ENCODE measurements around the gene BICRAL. TPM values are rescaled to one million over a fixed set of nuclear protein-coding genes. Genes with fewer than 3 reads are reported as not detected.

The BICRAL gene
- total RNA-seq, 1 donor from 2014 or later: 12.9 TPM

DNA sequence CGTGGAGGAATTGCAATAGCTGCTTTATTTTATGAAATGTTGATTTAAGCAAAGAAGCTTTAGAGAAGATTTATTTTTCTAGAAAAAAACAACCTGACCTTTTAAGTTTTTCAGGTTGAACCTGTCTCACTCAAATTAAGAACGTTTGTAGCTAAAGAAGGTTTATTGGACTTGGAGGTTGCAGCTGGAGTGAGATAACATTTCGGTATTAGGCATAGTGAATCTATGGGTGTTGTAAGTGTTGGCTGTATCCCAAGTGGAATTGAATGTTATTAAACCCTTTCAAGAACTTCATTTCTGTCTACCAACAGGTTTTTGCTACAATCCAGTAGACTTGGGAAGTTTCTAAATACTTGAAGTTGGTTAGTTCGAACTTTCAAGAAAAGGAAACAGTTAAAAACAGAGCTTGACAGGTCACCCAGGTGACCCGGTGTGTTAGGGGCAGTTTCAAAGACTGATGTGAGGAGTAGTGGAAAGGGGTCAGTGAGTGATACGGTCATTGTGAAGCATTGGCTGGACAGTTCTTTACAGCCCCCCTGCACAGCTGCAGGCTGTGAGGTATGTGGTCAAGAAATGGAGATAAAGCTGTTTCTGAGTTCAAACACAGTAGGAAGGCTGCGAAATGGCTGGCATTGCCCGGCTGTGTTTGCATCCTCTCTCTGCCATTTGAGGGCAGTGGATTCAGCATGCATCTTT is 33.5 kb upstream of the BICRAL start:
- intact Hi-C loops (cut with micrococcal nuclease): loop anchor here (10.0 kb wide), 1 partner anchor 294 kb away; the partner anchor contains the start of gene TRERF1
- peaks cover 27% of the 10 kb centered on the region for H3K4me1 Mint-ChIP-seq
- H3K4me3 Mint-ChIP-seq: peak overlapping the region; percentile 92
- H3K27me3 Mint-ChIP-seq: no peaks in the 10 kb centered on the region
- H3K27ac Mint-ChIP-seq: peak overlapping the region; percentile 100
- no peaks in the 10 kb centered on the region for H3K9me3 Mint-ChIP-seq
- DNase-seq: peak; percentile 62
- peaks cover 15% of the 10 kb centered on the region for H3K36me3 Mint-ChIP-seq (ENCODE audit: low read depth)

GRCh38 chr6:42751055-42751454 is 30.8 kb upstream of the BICRAL start:
- Mint-ChIP-seq H3K27ac (no peak overlapping the region), H3K27me3 (no peaks in the 10 kb centered on the region), H3K4me3 (no peak overlapping the region), H3K36me3 (ENCODE audit: low read depth) (peaks cover 16% of the 10 kb centered on the region), H3K9me3 (no peaks in the 10 kb centered on the region), H3K4me1 (peaks cover 20% of the 10 kb centered on the region)
- DNase-seq: no peak
- intact Hi-C loops (cut with micrococcal nuclease): no loop called here

DNA sequence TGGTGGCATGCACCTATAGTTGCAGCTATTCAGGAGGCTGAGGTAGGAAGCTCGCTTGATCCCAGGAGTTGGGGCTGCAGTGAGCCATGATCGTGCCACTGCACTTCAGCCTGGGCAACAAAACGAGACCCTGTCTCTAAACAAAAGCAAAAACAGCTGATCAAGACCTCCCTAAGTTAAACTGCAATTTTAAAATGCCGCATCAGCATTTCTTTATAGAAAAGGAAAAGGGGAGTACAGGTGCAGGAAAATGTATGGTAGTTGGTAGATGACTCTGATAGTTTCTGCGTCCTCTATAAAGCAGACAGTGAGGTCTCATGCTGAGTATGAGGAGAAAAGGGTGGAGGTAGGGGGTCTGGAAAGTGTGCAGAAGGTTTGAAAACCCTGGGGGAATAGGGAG is 27.1 kb upstream of the BICRAL start:
- intact Hi-C loops (cut with micrococcal nuclease): no loop called here

DNA sequence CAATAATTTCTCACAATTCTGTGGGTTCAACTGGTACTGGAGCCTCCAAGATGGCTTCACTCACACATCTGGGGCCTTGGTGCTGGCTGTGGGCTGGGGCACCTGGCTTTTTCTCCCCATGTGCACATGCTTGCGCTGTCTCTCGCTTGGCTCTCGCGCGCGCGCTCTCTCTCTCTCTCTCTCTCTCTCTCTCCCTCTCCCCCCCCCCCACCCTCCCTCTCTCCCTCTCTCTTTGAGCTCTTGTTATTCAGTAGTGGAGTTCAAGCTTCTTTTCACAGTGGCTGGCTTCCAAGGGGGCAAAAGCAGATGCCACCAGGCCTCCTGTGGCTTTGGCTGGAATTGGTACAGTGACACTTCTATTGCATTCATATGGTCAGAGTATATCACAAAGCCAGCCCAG is 25.1 kb upstream of the BICRAL start:
- Mint-ChIP-seq H3K27ac (no peak overlapping the region), H3K9me3 (no peaks in the 10 kb centered on the region), H3K36me3 (ENCODE audit: low read depth) (peaks cover 21% of the 10 kb centered on the region), H3K27me3 (no peaks in the 10 kb centered on the region), H3K4me3 (no peak overlapping the region), H3K4me1 (peaks cover 3% of the 10 kb centered on the region)
- DNase-seq: no peak
- intact Hi-C loops (cut with micrococcal nuclease): no loop called here

More for the DNA sequence above, 27.1 kb upstream of the BICRAL start:
- peaks cover 21% of the 10 kb centered on the region for H3K36me3 Mint-ChIP-seq (ENCODE audit: low read depth)
- no peak for DNase-seq
- no peaks in the 10 kb centered on the region for H3K9me3 Mint-ChIP-seq
- peaks cover 7% of the 10 kb centered on the region for H3K4me1 Mint-ChIP-seq
- no peaks in the 10 kb centered on the region for H3K27me3 Mint-ChIP-seq
- H3K27ac Mint-ChIP-seq: no peak overlapping the region
- H3K4me3 Mint-ChIP-seq: no peak overlapping the region

DNA sequence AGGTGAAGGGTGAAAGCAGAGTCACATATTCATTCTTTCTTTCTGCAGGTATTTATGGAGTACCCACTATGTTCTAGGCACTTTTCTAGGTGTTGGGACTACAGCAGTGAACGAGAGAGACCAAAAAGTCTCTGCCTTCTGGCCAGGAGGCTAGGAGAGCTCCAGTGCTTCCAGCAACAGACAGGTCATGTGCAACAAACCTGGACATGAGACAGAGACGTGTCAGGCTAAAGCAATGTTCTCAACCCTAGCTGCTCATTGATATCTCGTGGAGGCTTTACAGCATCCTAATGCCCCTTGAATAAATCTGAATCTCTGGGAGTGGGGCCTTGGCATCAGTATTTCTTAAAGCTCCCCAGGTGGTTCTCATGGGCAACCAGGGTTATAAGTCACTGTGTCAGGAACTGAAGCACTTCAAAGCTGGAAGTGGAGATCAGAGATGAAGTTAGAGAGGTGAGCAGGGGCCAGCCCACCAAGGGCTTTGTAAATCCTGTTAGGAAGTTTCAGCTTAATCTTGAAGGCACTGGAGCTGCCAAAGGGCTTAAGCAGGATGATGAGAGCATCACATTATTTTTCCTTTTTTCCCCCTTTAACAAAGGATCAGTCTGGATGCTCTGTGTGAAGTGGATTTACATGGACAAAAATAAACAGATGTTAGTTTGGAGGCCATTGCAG is 23.0 kb upstream of the BICRAL start:
- H3K27me3 Mint-ChIP-seq: no peaks in the 10 kb centered on the region
- intact Hi-C loops (cut with micrococcal nuclease): no loop called here
- H3K36me3 Mint-ChIP-seq (ENCODE audit: low read depth): peaks cover 20% of the 10 kb centered on the region
- no peak for DNase-seq
- H3K27ac Mint-ChIP-seq: no peak overlapping the region
- H3K4me3 Mint-ChIP-seq: no peak overlapping the region
- H3K4me1 Mint-ChIP-seq: peaks cover 2% of the 10 kb centered on the region
- H3K9me3 Mint-ChIP-seq: no peaks in the 10 kb centered on the region

DNA sequence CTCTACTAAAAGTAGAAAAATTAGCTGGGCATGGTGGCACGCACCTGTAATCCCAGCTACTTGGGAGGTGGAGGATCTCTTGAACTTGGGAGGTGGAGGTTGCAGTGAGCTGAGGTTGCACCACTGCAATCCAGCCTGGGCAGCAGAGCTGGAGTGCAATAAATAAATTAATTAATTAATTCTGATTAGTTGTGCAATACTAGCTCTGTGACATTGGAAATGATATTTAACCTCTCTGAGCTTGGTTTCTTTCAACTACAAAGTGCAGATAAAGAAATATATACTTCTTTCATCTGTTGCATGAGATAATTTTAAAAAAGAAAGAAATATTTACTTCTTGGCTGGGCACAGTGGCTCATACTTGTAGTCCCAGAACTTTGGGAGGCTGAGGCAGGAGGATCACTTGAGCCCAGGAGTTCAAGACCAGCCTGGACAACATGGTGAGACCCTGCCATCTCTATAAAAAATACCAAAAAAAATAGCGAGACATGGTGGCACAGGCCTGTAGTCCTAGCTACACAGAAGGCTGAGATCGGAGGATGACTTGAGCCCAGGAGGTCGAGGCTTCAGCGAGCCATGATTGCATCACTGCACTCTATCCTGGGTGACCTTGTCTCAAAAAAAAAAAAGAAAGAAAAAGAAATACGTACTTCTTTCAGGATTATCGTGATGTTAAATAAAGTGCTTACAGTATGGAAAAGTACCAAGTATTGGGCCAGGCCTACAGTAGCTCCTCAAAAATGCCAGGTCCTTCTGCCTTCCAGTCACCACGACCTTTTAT is 20.4 kb upstream of the BICRAL start:
- Mint-ChIP-seq H3K27ac (no peak overlapping the region), H3K27me3 (no peaks in the 10 kb centered on the region)
- intact Hi-C loops (cut with micrococcal nuclease): no loop called here

GRCh38 chr6:42762426-42762859 is 19.4 kb upstream of the BICRAL start:
- intact Hi-C loops (cut with micrococcal nuclease): no loop called here
- Mint-ChIP-seq H3K27ac (no peak overlapping the region), H3K4me3 (no peak overlapping the region), H3K27me3 (no peaks in the 10 kb centered on the region), H3K4me1 (peaks cover 3% of the 10 kb centered on the region), H3K36me3 (ENCODE audit: low read depth) (peaks cover 23% of the 10 kb centered on the region), H3K9me3 (no peaks in the 10 kb centered on the region)
- DNase-seq: no peak

More for the DNA sequence above, 20.4 kb upstream of the BICRAL start:
- Mint-ChIP-seq H3K4me1 (peaks cover 2% of the 10 kb centered on the region), H3K9me3 (no peaks in the 10 kb centered on the region), H3K4me3 (no peak overlapping the region), H3K36me3 (ENCODE audit: low read depth) (peaks cover 21% of the 10 kb centered on the region)
- DNase-seq: no peak

DNA sequence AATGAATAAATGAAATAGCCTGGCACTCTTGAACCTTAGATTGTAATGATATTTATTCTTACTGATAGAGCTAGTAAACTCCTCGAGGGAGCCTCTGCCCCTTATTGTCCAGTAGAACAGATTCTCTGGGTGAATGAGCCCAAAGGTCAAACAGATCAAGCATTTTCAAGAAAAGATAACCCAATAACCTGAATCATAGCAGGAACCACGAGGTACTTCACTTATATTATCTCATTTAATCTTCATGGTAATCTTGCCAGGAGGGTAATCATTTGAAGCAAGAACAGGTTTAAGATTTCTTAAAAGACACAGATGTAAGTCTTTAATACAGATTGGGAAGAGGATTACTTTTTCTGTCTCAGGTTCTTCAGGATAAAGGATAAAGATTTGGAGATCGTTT is 18.9 kb upstream of the BICRAL start:
- Mint-ChIP-seq H3K27ac (no peak overlapping the region), H3K36me3 (ENCODE audit: low read depth) (peaks cover 27% of the 10 kb centered on the region), H3K4me3 (no peak overlapping the region), H3K27me3 (no peaks in the 10 kb centered on the region), H3K9me3 (no peaks in the 10 kb centered on the region), H3K4me1 (peaks cover 6% of the 10 kb centered on the region)
- no peak for DNase-seq
- intact Hi-C loops (cut with micrococcal nuclease): no loop called here

DNA sequence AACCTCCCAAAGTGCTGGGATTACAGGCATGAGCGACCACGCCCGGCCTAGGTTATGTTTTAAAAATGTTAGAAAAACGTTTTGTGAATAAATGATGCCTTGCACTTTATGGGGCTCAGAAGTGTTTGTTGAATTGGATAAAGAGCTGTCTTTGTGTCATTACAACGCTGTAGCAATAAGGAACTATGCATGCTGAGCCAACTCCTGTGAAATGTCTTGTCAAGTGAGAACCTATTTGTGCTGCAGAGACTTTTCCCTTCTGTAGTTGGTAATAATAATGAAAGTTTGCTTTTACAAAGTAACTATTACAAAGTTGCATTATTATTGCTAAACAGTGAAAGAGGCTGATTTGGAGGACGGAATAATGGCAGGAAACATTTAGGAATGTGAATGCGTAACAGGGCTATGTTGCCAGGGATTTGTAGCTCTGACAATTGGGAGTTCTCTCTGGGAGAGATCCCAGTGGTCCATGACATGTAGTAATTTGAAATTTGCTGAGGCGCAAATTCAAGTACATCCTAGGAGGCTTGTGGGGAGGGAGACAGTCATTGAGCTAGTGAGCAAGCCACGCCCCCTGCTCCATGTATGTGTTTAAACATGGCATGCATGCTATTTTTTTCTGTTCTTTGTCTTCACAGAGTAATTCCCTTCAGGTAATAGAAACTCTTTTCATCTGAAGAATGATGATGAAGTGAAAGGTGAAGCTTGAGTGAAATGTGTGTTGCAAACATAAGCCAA is 16.8 kb upstream of the BICRAL start:
- no peak for DNase-seq
- Mint-ChIP-seq H3K4me1 (peaks cover 10% of the 10 kb centered on the region), H3K9me3 (no peaks in the 10 kb centered on the region), H3K4me3 (no peak overlapping the region), H3K27ac (no peak overlapping the region), H3K36me3 (ENCODE audit: low read depth) (peaks cover 22% of the 10 kb centered on the region), H3K27me3 (no peaks in the 10 kb centered on the region)
- intact Hi-C loops (cut with micrococcal nuclease): no loop called here

GRCh38 chr6:42766163-42766670 is 15.6 kb upstream of the BICRAL start:
- H3K27me3 Mint-ChIP-seq: no peaks in the 10 kb centered on the region
- intact Hi-C loops (cut with micrococcal nuclease): no loop called here
- no peaks in the 10 kb centered on the region for H3K9me3 Mint-ChIP-seq
- no peak for DNase-seq
- H3K27ac Mint-ChIP-seq: no peak overlapping the region
- peaks cover 24% of the 10 kb centered on the region for H3K36me3 Mint-ChIP-seq (ENCODE audit: low read depth)
- H3K4me3 Mint-ChIP-seq: no peak overlapping the region
- H3K4me1 Mint-ChIP-seq: peaks cover 17% of the 10 kb centered on the region

- H3K4me1 Mint-ChIP-seq: peaks cover 37% of the 10 kb centered on the region
- no peaks in the 10 kb centered on the region for H3K27me3 Mint-ChIP-seq
- peaks cover 23% of the 10 kb centered on the region for H3K36me3 Mint-ChIP-seq (ENCODE audit: low read depth)
- intact Hi-C loops (cut with micrococcal nuclease): no loop called here
- no peak overlapping the region for H3K4me3 Mint-ChIP-seq
- H3K27ac Mint-ChIP-seq: no peak overlapping the region
- DNase-seq: no peak
- no peaks in the 10 kb centered on the region for H3K9me3 Mint-ChIP-seq
These were observed 12.8 kb upstream of the BICRAL start for GRCh38 chr6:42769051-42769450.

DNA sequence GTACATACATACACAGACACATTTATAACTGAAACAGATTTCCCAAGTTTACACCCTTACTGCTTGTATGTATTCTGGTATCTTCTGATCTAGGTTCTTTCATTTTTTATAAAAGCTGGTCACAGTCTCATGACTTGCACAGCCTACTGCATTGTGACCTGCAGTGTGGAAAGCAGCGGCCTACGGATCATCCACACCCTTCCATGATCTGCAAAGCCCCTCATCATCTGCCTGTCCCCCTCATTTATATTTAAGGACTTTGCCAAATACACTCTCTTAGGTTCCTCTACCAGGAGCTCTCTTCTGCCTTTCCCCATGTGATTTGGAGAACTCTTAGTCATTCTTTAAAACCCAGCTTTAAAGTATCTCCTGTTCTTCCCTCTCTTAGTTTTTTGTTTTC is 12.0 kb upstream of the BICRAL start:
- Mint-ChIP-seq H3K36me3 (ENCODE audit: low read depth) (peaks cover 23% of the 10 kb centered on the region), H3K27ac (peak overlapping the region; percentile 56), H3K4me1 (peaks cover 45% of the 10 kb centered on the region), H3K9me3 (no peaks in the 10 kb centered on the region), H3K27me3 (no peaks in the 10 kb centered on the region), H3K4me3 (no peak overlapping the region)
- intact Hi-C loops (cut with micrococcal nuclease): loop anchor here (2.0 to 5.0 kb wide), 2 partner anchors 159 to 203 kb away; partner anchors contain the start of gene CNPY3
- DNase-seq: no peak

DNA sequence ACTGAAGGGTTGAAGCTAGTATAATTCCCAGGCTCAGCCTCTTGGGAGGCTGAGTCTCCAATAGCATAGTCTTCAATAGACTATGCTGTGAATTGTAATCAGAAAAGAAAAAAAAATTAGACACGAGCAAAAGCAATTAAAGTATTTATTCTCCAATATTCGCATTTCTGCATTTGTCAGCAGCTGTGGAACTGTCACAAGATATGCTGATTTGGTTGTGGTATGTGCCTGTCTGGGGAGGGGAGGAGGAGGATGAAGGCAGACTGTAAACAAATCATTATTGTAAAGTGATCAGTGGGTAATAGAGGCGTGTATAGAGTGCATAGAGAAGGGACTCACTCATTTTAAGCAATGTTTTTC is 10.1 kb upstream of the BICRAL start:
- intact Hi-C loops (cut with micrococcal nuclease): loop anchor here (1.0 to 5.0 kb wide), 4 partner anchors 11 to 204 kb away; partner anchors contain the start of genes BICRAL, CNPY3 and TBCC
- Mint-ChIP-seq H3K4me1 (peaks cover 55% of the 10 kb centered on the region), H3K9me3 (no peaks in the 10 kb centered on the region), H3K27ac (peak overlapping the region; percentile 99), H3K36me3 (ENCODE audit: low read depth) (peaks cover 16% of the 10 kb centered on the region), H3K27me3 (no peaks in the 10 kb centered on the region), H3K4me3 (peak overlapping the region; percentile 83)
- DNase-seq: peak; percentile 77

Measured in activated CD4-positive, alpha-beta T cell treated with anti-CD3 and anti-CD28 coated beads, Interleukin-2, amount 10 ng/mL, durations not matched to agents 24 days and 14 days (primary cell).